HFF-Myc (cell line): ENCODE data around the gene XPNPEP1.

Source experiments
- DNase-seq: peaks from one replicate; pipeline ENCODE4 v3.0.0-alpha.2; 2011; ENCODE audit warnings: low read depth; ENCODE audit errors: extremely low read depth
- H3K4me3 ChIP-seq: replicated peaks from 2 replicates; pipeline ENCODE4 v1.5.1; 2011; ENCODE audit warnings: low read depth, mild to moderate bottlenecking, control low read depth, low read length
- TF ChIP-seq, protein P1 (sequence below): IDR thresholded peaks from 2 replicates; pipeline ENCODE4 v1.5.1; 2012; ENCODE audit warnings: mild to moderate bottlenecking, low read depth, low read length, control low read depth; ENCODE audit errors: missing control alignments

XPNPEP1 gene

DNA sequence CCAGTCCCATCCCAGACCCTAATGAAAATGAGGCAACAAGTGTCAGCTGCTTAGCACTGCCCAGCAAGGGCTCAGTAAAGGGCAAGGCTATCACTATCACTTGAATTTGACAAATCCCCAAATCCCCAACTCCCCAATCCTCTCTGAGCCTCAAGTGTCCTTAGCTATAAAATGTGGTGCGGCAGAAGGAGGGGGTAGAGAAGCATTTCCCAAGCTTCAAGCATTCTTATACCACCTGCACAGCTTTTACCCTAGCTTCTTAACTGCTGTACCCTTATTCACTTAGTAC is 41.6 kb downstream of the XPNPEP1 start:
- no peak overlapping the region for H3K4me3 ChIP-seq
- DNase-seq: no peak
- TF ChIP-seq, protein P1, sequence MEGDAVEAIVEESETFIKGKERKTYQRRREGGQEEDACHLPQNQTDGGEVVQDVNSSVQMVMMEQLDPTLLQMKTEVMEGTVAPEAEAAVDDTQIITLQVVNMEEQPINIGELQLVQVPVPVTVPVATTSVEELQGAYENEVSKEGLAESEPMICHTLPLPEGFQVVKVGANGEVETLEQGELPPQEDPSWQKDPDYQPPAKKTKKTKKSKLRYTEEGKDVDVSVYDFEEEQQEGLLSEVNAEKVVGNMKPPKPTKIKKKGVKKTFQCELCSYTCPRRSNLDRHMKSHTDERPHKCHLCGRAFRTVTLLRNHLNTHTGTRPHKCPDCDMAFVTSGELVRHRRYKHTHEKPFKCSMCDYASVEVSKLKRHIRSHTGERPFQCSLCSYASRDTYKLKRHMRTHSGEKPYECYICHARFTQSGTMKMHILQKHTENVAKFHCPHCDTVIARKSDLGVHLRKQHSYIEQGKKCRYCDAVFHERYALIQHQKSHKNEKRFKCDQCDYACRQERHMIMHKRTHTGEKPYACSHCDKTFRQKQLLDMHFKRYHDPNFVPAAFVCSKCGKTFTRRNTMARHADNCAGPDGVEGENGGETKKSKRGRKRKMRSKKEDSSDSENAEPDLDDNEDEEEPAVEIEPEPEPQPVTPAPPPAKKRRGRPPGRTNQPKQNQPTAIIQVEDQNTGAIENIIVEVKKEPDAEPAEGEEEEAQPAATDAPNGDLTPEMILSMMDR: no peak

DNA sequence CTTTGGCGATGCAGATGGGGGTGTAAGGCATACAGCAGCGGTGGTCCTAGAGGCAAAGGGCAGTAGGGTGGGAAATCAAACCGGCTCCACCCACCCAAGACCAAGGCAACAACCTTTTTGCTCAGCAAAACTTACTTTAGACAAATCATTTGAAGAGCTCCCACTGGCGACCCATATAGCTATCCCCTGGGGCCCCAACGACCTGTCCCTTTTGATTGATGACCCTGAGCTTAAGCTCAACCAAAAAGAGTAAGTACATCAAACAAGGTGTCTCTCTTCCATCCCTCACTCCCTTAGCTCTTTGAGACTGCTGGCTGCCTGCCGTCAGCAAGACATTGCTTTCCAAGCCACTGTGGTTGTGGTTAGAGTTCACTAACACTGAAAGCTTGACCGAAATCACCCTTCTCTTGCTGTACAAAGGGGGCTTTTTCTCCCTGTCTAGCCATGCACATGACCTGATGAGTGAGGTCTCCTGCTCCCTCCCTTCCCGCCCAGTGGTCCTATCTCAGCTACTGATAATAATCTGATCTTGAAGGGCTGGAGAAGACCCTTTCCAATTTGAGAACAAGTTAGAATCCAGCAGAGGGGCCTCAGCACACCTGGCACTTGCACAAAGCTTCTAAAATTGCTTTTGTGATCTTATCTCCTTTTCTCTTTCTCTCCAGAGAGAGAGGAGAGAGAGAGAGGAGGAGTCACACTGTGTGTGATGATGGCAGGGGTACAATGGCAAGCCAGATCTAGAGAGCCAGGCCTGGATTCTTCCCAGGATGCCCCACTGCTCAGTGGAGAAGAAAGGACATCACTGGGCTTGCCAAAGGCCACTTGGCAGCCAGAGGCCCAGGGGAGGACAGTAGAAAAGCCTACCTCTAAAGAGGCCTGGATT is 42.2 kb downstream of the XPNPEP1 start:
- H3K4me3 ChIP-seq: no peak overlapping the region
- DNase-seq: no peak
- TF ChIP-seq, protein P1: no peak

DNA sequence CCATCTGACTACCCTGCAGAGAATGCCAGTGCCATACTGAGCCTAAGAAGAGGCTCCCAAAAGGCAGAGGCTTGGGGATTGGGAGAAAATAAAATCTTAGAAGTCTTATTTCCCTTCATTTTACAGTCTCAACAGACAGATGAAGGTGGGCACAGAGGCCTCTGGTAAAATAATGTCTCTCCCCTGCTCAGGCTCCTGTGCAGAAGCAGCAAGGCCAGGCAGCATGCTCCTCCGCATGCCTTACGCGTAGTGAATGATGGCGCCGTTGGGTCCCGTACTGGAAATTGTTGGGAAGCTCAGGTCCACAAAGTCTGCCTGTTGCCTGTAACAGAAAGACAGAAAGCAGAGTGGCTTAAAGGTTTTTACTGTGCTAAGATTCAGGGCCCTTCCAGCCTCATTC is 45.8 kb downstream of the XPNPEP1 start:
- TF ChIP-seq, protein P1: no peak
- H3K4me3 ChIP-seq: no peak overlapping the region
- DNase-seq: no peak

DNA sequence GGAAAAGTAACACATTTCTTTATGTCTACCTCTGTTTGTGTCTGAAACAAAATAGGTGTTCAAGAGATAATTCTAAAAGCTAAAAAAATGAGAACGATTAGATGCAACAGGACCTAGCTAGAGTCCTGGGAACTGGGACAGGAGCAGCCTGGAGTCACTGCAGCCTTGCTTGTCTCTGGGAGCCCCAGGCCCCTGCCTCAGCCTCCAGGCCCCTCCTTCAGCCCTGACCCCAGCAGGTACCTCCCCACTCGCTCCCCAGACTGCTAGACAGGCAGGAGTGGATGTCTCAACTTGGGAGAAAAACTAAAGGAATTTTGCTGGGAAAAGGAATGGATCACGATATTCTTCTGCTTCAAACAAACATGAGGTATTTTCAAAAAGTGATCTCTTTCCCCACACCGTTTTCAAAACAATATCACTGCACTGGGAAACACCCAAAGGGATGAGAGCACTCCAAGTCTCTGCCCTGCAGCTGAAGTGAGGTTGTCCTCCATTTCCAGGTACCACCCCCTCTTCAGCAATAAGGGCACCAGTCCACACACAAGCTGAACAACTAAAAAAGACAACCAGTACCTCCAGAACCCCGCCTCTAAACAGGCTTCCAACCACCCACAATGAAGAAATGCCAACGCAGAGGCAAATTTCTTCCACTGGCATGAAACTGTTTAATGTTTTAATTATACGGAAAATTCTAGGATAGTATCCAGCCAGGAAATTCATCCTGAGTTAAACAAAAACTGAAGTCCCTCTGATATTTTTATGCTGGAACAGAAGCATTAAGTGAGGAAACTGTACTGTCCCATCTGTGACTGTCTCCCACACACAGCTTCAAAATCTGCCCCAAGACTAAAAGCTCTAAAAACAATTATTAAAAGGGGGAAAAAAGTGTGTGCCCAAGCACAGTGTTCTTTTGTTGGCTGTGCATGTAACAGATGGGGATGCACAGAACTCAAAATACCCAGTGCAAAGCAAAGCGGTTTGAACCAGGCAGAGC is 47.2 kb downstream of the XPNPEP1 start:
- TF ChIP-seq, protein P1: no peak
- H3K4me3 ChIP-seq: no peak overlapping the region
- no peak for DNase-seq

DNA sequence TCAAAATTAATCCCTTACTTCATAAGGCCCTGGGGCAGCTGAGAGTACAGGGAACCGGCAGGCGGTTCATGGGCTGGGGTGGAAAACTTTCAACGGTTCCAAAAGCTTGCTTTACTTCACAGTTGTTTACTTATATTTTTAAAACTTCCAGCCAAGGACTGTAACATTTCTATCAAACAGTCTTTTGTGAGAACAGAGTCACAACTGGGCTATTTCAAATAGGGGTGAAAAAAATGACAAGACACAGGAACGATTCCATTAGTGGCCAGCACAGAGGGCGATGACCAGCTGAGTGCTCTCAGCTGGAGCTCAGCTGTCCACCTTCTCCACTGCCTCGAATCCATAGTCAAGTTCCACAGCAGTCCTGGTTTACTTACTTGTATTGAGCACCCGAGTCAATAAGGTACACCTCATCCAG is 48.2 kb downstream of the XPNPEP1 start:
- H3K4me3 ChIP-seq: no peak overlapping the region
- TF ChIP-seq, protein P1: no peak
- DNase-seq: no peak

DNA sequence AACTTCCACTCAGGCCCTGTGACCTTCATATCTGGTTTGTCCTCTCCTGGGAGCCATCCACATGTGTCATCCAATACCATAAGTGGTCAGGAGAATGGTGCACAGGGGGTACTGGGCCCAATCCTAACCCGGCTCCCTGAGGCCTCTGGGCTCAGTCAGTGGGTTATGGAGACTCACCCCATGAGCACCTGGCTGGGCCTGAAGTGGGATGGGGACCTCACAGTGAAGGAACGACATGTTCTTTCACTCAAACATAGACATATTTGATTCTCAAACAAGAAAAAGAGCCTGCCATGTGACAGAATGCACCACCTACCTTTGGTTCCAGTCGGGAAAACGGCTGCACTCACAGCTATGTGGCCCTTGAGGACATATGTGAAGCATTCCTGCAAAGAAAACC is 51.8 kb downstream of the XPNPEP1 start:
- H3K4me3 ChIP-seq: no peak overlapping the region
- TF ChIP-seq, protein P1: no peak
- no peak for DNase-seq
